Umbilical cord (tissue), 2 donors: ENCODE results near the gene GPR107. TPM values are rescaled to one million over a fixed set of nuclear protein-coding genes. Genes with fewer than 3 reads are reported as not detected.

Experiments used
- DNase-seq: peaks from one replicate; pipeline ENCODE4 v3.0.0-alpha.2; 2015; ENCODE audit warnings: low spot score
- total RNA-seq: library from RNA; depleted of rRNA; stranded (reverse); fragments of >200 nt; gene quantifications from one replicate; pipeline ENCODE4 v1.2.3, GENCODE V29; 2014; ENCODE audit warnings: low replicate concordance; ENCODE audit not compliant: insufficient read depth

Gene GPR107
- total RNA-seq, 1 donor from 2014 or later, result 53.7 TPM

DNA sequence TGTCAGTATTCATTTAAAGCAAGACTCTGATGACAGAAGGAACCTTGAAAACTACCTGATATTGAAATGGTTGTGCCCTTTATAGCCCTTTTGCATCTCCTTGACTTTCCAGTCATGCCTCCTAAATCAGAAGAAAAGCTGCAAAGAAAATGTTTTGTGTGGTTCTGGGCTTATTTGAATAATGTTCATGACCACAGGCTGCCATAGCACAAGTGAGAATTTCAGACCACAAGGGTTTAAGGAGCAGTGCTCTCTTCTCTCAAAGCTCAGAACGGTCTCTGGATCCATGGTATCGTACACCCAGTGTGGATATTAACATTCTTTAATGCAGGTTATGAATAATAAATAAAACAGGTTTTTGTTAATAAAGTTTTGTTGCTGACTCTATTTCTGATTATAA is 54.2 kb downstream of the GPR107 start:
- no peak for DNase-seq

DNA sequence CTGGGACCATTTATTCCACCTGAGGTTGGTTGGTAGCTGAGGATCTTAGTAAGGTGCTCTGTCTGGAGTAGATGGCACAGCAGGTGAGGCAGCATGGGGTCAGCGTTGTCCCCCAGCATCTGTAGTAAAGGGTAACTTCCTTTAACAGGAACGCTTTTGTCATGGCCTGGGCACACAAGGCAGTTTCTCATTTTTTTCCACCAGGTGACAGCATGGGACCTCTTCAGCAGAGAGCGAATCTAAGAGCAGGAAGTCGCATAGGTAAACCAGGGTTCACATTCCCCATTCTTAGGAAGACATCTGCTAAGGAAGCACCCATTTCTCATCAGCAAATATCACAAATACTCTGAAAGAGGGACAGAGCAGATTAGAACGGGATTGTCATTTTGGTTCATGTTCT is 56.5 kb downstream of the GPR107 start:
- DNase-seq, result no peak

DNA sequence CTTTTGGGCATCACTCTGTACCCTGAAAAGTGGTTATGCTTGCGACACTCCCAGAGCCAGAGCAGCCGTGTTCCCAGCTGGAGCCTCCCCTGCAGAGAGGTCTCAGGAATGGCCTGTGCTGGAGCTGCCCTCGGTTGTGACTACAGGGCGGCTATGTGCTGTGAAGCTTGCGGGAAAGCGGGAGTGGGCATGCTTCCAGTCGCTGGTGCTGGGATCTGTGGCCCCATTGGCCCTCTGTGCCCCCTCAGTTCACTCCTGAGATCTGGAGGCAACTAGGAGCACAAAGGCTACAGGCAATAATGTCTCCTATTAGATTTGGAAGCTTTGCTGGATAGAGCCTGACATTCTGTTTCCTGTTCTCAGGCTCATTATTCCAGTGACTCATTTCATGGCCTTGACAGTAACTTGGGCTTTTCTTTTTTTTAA is 56.9 kb downstream of the GPR107 start:
- no peak for DNase-seq

DNA sequence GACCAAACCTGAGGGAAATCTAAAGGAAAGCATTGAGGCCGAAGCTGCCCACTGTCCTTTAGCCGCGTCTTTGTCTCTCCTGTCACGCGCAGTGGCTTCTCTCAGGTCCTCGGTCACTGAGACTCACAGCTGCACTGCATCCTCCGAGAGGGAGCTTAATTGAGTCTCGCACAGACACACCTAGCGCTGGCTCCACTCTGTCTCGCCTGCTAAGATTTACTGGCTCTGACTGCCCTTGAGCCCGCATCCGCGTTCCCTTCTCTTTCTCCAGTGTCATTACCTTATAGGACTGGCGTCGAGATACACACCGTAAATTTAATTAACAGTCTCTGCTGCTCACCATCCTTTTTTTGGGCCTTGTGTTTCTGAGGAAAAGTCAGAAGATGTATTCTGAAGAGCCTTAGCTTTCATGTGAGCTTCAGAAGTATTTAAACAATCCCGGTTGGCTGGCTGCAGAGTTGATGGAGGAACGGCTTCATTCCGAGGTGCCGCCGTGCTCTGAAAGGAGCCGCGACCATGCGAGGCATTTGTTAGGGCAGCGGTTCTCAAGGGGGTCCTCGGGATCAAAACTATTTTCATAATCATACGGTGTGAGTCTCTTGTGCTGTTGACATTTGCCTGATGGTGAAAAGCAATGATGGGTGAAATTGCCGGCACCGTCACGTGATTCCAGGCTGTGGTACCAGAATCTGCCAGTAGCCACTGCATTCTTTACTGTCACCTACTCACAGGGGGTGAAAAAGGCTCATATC is 58.3 kb downstream of the GPR107 start:
- DNase-seq, result peak; percentile 31

DNA sequence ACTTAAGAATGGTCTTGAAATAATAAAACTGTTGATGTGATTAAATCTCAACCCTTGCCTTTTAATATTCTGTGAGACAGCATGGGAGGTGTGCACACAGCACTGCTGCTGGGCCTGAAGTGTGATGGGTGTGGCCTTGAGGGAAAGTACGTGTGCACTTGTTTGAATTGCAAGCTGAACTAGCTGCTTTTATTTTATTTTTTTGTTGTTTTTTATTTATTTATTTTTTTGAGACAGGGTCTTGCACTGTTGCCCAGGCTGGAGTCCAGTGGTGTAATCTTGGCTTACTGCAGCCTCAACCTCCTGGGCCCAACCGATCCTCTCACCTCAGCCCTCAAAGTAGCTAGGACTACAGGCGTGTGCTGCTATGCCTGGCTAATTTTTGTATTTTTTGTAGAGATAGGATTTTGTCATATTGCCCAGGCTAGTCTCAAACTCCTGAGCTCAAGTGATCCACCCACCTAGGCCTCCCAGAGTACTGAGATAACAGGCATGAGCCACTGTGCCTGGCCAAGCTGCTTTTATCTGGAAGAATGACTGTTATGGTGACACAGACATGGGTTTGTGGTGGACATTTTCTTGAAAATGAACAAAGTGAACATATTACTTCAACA is 58.9 kb downstream of the GPR107 start:
- peak; percentile 64 for DNase-seq

DNA sequence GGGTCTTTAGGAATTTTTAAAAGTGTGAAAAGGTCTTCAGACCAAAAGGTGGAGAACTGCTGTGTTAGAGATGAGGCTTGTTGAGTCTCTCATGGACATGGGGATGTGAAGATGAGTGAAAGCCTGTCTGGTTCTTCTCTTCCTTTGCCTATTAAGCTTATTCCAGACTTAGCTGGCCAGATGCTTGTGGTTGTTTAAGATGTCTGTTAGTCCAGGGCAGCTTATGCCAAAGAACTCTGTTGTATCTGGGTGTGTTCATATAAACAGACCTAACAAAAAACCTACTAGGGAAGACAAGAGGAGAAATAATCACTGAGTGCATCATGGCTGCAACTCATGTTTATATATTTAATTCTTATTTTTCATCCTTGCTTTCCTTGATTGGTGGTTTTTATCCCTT is 61.0 kb downstream of the GPR107 start:
- peak; percentile 92 for DNase-seq

DNA sequence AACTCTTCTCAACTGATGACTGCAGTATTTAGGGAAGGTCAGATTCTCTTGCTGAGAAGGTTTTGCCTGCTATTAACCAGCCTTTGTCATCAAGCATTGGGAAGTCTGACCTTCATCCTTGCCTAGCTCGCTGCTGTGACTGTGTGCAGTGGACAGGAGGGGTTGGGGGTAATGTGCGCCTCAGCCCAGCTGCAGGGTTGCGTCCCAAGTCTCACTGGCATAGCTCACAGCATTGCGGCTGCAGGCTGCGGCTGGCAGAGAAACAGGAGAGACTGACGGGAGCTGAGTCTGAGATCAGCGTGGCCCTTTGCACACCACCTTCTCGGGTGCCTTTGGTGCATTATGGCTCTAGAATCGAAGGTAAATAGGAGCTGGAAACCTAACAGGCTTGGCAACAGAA is 62.6 kb downstream of the GPR107 start:
- DNase-seq, result no peak

DNA sequence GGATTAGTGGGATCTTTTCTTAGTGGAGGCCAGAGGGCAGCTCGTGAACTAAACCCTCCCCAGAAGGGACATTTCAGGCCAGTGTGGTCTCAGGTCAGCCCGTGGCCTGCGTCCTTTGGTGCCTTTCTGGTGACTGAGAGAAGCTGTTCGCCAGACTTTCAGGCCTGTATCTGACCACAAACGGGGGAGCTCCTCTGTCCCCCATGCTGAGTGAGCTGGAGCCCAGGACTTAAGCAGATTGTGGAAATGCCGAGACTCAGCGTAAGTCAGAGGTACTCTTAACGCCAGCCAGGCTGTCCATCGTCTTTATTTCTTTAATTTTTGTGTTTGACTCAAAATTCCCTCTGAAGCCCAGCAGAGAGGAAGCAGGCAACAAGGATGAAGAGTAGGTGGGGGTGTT is 63.7 kb downstream of the GPR107 start:
- peak; percentile 52 for DNase-seq

DNA sequence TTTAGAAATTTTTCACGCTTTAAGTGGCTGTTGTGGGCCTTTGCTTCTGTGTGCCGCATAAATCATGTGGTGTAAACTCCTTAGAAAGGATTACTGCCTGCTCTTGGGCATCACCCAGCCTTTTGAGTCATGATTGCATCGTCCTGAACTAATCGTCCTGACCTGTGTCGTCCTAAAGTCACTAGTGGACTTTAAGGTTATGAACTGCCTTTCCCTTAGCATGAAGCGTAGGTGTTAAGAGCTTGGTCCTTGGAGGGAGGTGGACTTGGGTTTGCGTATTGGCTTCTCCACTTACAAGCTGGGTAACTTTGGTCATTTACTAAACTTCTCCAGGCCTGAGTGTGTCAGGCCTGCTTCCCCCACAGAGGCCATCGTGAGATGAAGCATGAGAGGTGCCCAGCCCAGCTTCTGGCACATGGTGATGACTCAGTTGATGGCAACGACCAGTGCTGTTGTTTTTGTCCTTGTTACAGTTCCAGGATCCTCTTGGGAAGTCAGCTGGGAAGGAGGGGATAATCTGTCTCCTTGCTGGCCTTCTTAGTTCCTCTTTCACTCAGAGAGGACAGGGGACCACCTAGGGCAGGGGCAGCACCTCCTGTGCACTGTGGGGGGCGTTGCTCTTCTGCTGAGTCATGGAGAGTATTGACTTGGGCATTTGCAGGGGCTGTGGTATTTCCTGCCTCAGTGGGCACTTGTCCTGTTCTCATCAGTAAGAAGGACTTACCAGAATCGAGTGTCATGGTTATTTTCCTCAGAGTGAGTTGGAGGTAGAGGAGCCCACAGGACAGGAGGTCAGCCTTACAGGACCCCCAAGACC is 64.3 kb downstream of the GPR107 start:
- no peak for DNase-seq

DNA sequence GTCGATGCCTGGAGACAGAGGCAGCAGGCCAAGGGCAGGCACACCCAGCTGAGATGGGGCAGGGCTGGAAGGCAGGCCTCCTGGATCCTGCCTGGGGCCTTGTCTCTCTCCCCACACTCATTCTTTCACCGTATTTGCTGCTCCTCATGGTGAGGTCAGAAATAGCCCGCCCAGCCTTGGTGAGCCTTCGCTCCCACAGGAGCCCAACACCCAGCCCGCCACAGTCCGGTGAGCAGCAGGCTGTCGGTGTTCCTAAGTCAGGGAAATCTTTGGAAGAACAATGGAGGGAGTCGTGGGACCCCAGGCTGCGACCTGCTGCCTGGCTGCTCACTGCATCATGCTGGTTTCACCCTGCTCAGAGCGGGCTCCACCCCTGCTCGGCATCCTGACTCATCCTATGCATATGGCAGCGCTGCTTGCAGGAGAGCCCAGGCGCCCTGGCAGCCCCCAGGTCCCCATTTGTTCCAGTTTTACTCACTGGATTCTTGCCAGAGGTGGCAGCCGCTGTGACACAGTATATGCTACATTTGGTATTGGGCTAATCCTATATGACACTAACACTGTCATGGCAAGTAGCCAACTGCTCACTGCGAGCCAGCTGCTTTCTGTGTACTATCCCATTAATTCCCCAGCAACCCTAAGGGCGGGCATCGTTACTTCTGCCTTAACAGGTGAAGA is 65.3 kb downstream of the GPR107 start:
- DNase-seq, result peak; percentile 77

DNA sequence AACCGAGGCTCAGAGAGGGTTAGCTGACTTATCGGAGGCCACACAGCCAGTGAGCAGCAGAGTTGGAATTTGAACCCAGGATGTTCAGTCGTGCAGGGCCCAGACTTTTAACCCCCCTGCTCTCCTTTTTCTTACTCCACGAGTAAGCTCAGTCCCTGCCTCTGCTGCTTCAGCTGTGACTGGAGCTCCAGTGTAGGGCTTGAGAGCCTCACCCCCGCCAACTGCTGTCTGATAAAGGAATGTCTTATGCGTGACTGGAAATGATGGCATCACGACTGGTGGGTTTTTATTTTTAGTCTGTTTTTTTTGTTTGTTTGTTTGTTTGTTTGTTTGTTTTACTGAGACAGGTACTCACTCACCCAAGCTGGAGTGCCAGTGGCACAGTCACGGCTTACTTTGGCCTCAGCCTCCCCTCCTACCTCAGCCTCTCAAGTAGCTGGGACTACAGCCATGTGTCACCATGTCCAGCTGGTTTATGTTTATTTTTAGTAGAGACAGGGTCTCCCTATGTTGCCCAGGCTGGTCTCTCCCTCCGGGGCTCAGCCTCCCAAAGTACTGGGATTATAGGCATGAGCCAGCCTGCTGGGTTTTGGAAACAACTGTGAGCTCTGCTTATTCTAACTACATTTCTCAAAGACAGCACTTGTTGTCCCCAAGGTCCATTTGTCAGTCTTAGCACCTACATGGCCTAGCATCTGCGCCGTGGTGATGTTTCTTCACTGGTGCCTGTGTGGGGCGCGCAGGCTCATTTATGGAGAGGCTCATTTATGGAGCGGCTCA is 66.0 kb downstream of the GPR107 start:
- DNase-seq, result no peak

DNA sequence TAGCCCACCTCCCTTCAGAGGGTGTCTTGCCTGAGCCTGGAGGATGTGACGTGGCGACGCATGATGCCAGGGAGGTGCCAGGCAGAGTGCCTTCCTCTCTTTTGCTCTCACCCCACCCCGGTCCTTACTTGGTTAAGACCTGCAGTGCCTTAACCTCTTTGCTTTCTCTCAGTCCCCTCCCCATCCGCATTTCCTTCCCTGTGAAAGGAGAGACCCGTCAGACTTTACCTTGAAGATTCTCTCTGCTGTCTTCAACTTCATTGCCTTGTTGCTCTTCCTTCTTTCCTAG is 66.5 kb downstream of the GPR107 start:
- DNase-seq, result no peak

DNA sequence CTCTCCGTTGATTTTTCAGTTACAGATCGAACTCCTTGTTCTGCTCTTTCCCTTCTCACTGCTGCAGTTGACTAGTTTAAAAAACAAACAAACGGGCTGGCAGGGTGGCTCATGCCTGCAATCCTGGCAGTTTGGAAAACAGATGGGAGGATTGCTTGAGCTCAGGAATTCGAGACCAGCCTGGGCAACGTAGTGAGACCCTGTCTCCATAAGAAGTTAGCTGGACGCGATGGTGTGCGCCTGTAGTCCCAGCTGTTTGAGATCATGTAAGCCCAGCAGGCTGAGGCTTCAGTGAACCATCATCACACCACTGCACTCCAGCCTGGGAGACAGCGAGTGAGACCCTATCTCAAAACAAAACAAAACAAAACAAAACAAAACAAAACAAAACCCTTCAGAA is 67.1 kb downstream of the GPR107 start:
- DNase-seq, result no peak

DNA sequence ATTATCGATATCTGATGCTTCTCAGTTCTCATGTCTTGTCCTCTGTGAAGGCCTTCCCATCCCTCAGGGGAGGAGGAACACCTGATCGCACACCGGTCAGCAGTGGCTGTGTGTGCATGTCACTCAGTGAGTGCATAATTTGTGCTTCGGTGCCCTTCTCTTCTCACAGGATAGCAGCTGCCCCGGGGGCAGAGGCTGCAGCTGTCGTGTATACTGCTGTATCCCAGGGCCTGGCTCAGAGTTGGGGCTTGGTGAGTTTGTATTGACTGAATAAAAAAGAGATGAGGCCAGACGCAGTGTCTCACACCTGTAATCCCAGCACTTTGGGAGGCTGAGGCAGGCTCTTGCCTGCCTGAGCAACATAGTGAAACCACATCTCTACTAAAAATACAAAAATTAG is 68.8 kb downstream of the GPR107 start:
- no peak for DNase-seq

DNA sequence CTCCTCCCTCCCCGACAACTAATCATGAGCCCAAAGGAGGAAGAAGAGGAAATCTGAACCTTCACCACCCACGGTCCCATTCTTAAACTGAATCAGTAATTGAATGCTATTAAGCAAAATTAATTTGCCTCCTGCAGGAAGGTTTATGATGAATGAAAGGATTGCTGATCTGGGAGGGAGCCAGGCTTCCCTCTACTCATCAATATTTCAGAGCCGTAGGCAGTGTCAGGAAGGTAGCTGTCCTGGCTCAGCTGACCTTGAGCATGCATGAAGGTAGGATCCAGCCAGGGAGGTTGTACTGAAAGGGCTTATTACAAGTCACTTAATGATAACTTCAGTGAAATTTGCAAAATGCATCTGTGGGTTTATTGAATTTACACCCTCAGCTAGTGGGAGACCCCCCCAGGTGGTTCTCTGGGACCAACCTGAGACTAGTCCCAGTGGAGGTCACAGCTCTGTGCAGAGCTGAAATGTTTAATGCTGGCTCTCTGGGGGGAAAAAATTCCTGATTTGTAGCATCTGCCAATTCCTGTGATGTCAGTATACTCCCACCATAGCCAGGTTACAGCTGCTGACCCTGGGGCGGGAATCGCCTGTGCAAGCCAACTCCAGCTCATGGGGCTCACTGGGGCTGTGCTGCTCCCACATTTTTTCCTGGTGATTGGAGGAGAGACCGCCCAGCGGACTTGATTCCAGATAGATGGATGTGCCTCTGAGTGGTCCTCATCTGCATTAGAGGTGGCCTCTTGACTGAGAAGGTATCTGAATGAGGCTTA is 70.6 kb downstream of the GPR107 start:
- no peak for DNase-seq

DNA sequence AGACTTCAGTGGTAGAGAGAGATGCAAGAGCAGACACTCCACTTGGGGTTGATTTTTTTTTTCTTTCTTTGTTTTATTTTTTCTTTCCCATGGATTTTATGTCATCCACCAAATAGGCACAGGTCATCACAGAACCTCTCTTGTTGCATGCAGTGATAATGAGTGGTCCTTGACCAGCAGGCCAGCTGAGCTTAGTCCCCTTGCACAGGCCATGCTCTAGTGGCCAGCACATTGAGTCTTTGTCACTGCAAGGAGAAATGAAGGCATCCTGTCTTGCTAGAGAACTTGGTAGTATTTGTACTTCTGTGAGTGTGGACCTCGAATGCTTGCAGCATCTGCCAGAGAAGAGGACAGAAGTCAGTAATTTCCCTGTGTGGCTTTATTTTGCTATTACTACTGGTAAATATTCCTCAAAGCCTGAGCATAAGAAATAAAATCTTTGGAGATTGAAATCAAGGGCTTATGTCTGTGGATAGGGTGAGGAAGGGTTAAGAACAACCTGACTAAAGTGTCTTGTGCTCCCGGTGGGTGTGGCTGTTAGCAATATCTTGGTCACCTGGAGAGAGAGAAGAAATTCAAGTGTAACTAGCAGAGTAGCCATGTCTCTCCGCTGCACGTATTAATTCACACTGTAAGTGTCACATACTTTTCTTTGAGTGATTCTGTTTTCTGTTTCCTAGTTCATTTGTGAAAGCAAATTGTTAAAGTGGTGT is 73.2 kb downstream of the GPR107 start:
- DNase-seq, result no peak

DNA sequence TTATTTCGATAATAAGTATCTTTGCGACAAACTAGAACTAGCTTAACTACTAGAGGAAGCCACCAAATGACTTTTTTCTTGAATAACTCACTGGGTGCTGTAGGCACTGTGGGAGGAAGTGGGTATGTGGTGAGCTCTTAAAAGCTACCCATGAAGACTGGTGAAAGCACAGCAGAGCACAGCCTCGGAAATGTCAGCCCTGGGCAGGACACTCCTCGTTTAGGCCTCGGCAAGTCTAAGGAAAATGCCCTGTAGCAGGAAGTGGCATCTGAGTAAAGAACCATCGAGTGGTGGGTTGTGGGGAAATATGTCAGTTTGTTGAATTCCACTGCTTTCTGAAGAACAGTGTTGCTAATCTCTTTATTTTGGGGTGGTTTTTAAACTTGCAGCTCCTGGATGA is 74.5 kb downstream of the GPR107 start:
- DNase-seq, result no peak

DNA sequence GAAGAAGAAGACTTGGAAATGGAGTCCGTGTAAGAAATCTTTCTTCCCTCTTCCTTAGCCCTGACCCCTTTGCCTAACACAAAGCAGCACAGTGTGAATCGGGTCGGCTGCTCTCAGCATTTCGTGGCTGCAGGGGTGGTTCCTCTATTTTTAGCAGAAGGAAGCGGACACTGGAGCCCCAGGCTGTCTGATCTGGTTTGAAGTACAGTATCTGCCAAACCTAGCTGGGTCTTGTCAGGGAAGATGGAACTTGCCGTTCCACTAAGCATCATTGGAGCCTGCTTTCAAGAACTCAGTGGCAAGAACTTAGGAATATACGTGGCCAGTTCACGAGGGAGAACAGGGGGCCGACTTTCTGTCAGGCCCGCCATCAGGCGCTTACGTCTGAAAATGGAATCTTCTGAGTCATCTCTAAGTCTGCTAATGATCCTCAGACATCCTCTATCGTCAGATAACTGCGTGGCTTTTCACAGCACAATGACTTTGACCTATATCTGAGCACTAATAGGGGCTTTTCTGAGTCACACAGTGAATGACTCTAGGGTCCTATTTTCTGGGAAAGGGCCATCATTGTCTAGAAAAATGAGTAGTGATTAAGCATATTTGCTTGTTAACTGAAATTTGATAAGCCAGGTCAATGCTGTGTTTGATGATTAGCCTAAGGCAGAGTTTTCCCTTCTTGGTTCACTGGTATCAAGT is 75.2 kb downstream of the GPR107 start:
- peak; percentile 93 for DNase-seq

DNA sequence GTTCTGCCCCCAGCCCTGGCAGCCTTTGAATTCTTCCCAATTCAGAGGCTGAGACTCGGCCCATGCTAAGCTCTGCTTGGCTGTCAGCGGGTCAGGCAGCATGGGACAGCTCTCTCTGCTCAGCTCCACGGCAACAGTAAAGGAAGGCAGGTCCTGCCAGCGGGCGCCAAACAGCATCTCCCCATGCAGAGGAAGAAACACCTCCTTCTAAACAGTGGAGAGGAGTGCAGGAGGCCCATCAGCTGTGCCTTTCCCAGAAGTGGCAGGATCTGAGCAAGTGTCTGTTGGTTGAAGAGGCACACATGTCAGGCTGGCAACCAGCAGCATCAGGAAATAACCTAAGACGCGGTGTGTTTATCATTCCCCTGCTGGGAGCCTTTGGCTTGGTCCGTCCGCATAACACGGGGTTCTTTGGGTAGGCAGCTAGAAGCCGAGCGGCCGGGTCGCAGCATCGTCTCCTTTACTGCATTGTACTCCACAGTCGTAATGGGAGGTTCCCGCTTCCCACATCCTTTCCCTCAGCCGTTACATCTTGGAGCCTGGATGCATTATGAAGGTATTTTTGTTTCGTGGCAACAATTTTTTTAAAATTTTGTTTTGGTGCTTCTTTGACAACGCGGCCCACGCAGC is 75.8 kb downstream of the GPR107 start:
- DNase-seq, result no peak
